Ishikawa (cell line): ENCODE results near the gene SCAF8.

Source experiments
- CEBPB ChIP-seq: IDR thresholded peaks from 2 replicates; pipeline ENCODE4 v1.6.1; 2012
- CREB1 ChIP-seq: IDR thresholded peaks from 2 replicates; pipeline ENCODE4 v1.6.1; 2012; ENCODE audit warnings: low read depth
- EGR1 ChIP-seq: IDR thresholded peaks from 2 replicates; pipeline ENCODE4 v1.6.1; 2012
- EP300 ChIP-seq: IDR thresholded peaks from 2 replicates; pipeline ENCODE4 v1.6.1; 2012; ENCODE audit warnings: borderline replicate concordance
- FOXM1 ChIP-seq: IDR thresholded peaks from 2 replicates; pipeline ENCODE4 v1.6.1; 2012; ENCODE audit warnings: low read depth, borderline replicate concordance
- RAD21 ChIP-seq: IDR thresholded peaks from 2 replicates; pipeline ENCODE4 v1.6.1; 2012; ENCODE audit warnings: low read depth
- TAF1 ChIP-seq: IDR thresholded peaks from 2 replicates; pipeline ENCODE4 v1.6.1; 2012; ENCODE audit warnings: low read depth, mild to moderate bottlenecking
- TCF12 ChIP-seq: IDR thresholded peaks from 2 replicates; pipeline ENCODE4 v1.6.1; 2012; ENCODE audit warnings: low read depth
- TEAD4 ChIP-seq: IDR thresholded peaks from 2 replicates; pipeline ENCODE4 v1.6.1; 2012
- YY1 ChIP-seq: IDR thresholded peaks from 2 replicates; pipeline ENCODE4 v1.6.1; 2012; ENCODE audit warnings: low read depth
- ZBTB7A ChIP-seq: IDR thresholded peaks from 2 replicates; pipeline ENCODE4 v1.6.1; 2012; ENCODE audit warnings: low read depth
- TF ChIP-seq, protein P1 (sequence below): IDR thresholded peaks from 2 replicates; pipeline ENCODE4 v1.6.1; 2012; ENCODE audit warnings: low read depth, mild to moderate bottlenecking
- TF ChIP-seq, protein P2 (sequence below): IDR thresholded peaks from 2 replicates; pipeline ENCODE4 v1.6.1; 2012
- TF ChIP-seq, protein P3 (sequence below): IDR thresholded peaks from 2 replicates; pipeline ENCODE4 v1.6.1; 2012

GRCh38 chr6:154690857-154691256 is 42.4 kb upstream of the SCAF8 start:
- TF ChIP-seq EP300 = no peak
- TF ChIP-seq, protein P1, sequence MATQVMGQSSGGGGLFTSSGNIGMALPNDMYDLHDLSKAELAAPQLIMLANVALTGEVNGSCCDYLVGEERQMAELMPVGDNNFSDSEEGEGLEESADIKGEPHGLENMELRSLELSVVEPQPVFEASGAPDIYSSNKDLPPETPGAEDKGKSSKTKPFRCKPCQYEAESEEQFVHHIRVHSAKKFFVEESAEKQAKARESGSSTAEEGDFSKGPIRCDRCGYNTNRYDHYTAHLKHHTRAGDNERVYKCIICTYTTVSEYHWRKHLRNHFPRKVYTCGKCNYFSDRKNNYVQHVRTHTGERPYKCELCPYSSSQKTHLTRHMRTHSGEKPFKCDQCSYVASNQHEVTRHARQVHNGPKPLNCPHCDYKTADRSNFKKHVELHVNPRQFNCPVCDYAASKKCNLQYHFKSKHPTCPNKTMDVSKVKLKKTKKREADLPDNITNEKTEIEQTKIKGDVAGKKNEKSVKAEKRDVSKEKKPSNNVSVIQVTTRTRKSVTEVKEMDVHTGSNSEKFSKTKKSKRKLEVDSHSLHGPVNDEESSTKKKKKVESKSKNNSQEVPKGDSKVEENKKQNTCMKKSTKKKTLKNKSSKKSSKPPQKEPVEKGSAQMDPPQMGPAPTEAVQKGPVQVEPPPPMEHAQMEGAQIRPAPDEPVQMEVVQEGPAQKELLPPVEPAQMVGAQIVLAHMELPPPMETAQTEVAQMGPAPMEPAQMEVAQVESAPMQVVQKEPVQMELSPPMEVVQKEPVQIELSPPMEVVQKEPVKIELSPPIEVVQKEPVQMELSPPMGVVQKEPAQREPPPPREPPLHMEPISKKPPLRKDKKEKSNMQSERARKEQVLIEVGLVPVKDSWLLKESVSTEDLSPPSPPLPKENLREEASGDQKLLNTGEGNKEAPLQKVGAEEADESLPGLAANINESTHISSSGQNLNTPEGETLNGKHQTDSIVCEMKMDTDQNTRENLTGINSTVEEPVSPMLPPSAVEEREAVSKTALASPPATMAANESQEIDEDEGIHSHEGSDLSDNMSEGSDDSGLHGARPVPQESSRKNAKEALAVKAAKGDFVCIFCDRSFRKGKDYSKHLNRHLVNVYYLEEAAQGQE = no peak
- no peak for TF ChIP-seq ZBTB7A
- no peak for TF ChIP-seq TAF1
- TF ChIP-seq, protein P2, sequence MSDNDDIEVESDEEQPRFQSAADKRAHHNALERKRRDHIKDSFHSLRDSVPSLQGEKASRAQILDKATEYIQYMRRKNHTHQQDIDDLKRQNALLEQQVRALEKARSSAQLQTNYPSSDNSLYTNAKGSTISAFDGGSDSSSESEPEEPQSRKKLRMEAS = no peak
- no peak for TF ChIP-seq TEAD4
- no peak for TF ChIP-seq RAD21
- no peak for TF ChIP-seq CEBPB
- no peak for TF ChIP-seq CREB1
- TF ChIP-seq, protein P3, sequence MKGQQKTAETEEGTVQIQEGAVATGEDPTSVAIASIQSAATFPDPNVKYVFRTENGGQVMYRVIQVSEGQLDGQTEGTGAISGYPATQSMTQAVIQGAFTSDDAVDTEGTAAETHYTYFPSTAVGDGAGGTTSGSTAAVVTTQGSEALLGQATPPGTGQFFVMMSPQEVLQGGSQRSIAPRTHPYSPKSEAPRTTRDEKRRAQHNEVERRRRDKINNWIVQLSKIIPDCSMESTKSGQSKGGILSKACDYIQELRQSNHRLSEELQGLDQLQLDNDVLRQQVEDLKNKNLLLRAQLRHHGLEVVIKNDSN = no peak
- TF ChIP-seq FOXM1 = no peak
- no peak for TF ChIP-seq YY1
- no peak for TF ChIP-seq TCF12
- TF ChIP-seq EGR1 = no peak
